Stimulated activated memory B cell treated with anti-CD40 and anti-IgM and Interleukin-4, amounts not matched to agents 10 μg/mL and 1 μg/mL and 100 μg/mL, for 72 hours (primary cell): ENCODE data around the gene CIC.
"Not testable (repeated sequence)": the region's sequence is repeated elsewhere in the genome, so short reads cannot be mapped to it uniquely, and the experiment has no call there.

Experiments used
- ATAC-seq: fragments of 150-1000 bp; cut with Tn5 transposase; 2 replicates; pipeline ENCODE4 v1.10.0; 2021
- H3K27ac Mint-ChIP-seq: one replicate; pipeline ENCODE4 v1.8.0; 2022; ENCODE audit warnings: mild to moderate bottlenecking, mixed read lengths
- H3K27me3 Mint-ChIP-seq: one replicate; pipeline ENCODE4 v1.8.0; 2022; ENCODE audit warnings: mixed read lengths
- H3K36me3 Mint-ChIP-seq: one replicate; pipeline ENCODE4 v1.8.0; 2022; ENCODE audit warnings: mixed read lengths
- H3K4me1 Mint-ChIP-seq: one replicate; pipeline ENCODE4 v1.8.0; 2022; ENCODE audit warnings: mixed read lengths
- H3K4me3 Mint-ChIP-seq: one replicate; pipeline ENCODE4 v1.8.0; 2022; ENCODE audit warnings: mild to moderate bottlenecking, moderate library complexity, mixed read lengths
- H3K9me3 Mint-ChIP-seq: one replicate; pipeline ENCODE4 v1.8.0; 2022; ENCODE audit warnings: mixed read lengths

Gene CIC

GRCh38 chr19:42266928-42267603 is 2.0 kb upstream of the CIC start:
- not testable (repeated sequence) for H3K36me3 Mint-ChIP-seq, H3K27ac Mint-ChIP-seq, ATAC-seq, H3K4me3 Mint-ChIP-seq, H3K27me3 Mint-ChIP-seq, H3K9me3 Mint-ChIP-seq
- peaks cover 26% of the 10 kb centered on the region for H3K4me1 Mint-ChIP-seq

GRCh38 chr19:42267644-42268141 is 1.4 kb upstream of the CIC start:
- ATAC-seq = no peak
- no peak overlapping the region for H3K4me3 Mint-ChIP-seq
- H3K27me3 Mint-ChIP-seq = no peaks in the 10 kb centered on the region
- H3K9me3 Mint-ChIP-seq = no peaks in the 10 kb centered on the region
- H3K4me1 Mint-ChIP-seq = peaks cover 26% of the 10 kb centered on the region
- peaks cover 5% of the 10 kb centered on the region for H3K36me3 Mint-ChIP-seq
- H3K27ac Mint-ChIP-seq = no peak overlapping the region

- H3K9me3 Mint-ChIP-seq = no peaks in the 10 kb centered on the region
- H3K27ac Mint-ChIP-seq = no peak overlapping the region
- H3K27me3 Mint-ChIP-seq = no peaks in the 10 kb centered on the region
- peaks cover 26% of the 10 kb centered on the region for H3K4me1 Mint-ChIP-seq
- peak; percentile 86 for ATAC-seq
- H3K4me3 Mint-ChIP-seq = no peak overlapping the region
- peaks cover 7% of the 10 kb centered on the region for H3K36me3 Mint-ChIP-seq
Measured at GRCh38 chr19:42268142-42268703, 829 bp upstream of the CIC start.

- Mint-ChIP-seq H3K4me3 (peak overlapping the region; percentile 90), H3K9me3 (no peaks in the 10 kb centered on the region), H3K4me1 (peaks cover 29% of the 10 kb centered on the region), H3K27me3 (no peaks in the 10 kb centered on the region), H3K27ac (no peak overlapping the region), H3K36me3 (peaks cover 22% of the 10 kb centered on the region)
- ATAC-seq = no peak
Measured at GRCh38 chr19:42269478-42270345, 660 bp downstream of the CIC start.

GRCh38 chr19:42270346-42271044 is 1.4 kb downstream of the CIC start:
- H3K36me3 Mint-ChIP-seq = peaks cover 30% of the 10 kb centered on the region
- H3K27ac Mint-ChIP-seq = no peak overlapping the region
- ATAC-seq = no peak
- H3K27me3 Mint-ChIP-seq = no peaks in the 10 kb centered on the region
- H3K4me3 Mint-ChIP-seq = peak overlapping the region; percentile 90
- no peaks in the 10 kb centered on the region for H3K9me3 Mint-ChIP-seq
- peaks cover 37% of the 10 kb centered on the region for H3K4me1 Mint-ChIP-seq

GRCh38 chr19:42271045-42271419 is 2.0 kb downstream of the CIC start:
- H3K4me1 Mint-ChIP-seq = peaks cover 41% of the 10 kb centered on the region
- no peak overlapping the region for H3K27ac Mint-ChIP-seq
- no peaks in the 10 kb centered on the region for H3K9me3 Mint-ChIP-seq
- peak overlapping the region; percentile 41 for H3K4me3 Mint-ChIP-seq
- peaks cover 33% of the 10 kb centered on the region for H3K36me3 Mint-ChIP-seq
- ATAC-seq = no peak
- H3K27me3 Mint-ChIP-seq = no peaks in the 10 kb centered on the region

GRCh38 chr19:42271861-42272534 is 2.9 kb downstream of the CIC start:
- Mint-ChIP-seq H3K27me3 (no peaks in the 10 kb centered on the region), H3K9me3 (no peaks in the 10 kb centered on the region), H3K4me3 (no peak overlapping the region), H3K27ac (no peak overlapping the region), H3K4me1 (peaks cover 45% of the 10 kb centered on the region), H3K36me3 (peaks cover 37% of the 10 kb centered on the region)
- no peak for ATAC-seq

- H3K27ac Mint-ChIP-seq = no peak overlapping the region
- H3K9me3 Mint-ChIP-seq = no peaks in the 10 kb centered on the region
- peaks cover 45% of the 10 kb centered on the region for H3K4me1 Mint-ChIP-seq
- no peak overlapping the region for H3K4me3 Mint-ChIP-seq
- peaks cover 37% of the 10 kb centered on the region for H3K36me3 Mint-ChIP-seq
- H3K27me3 Mint-ChIP-seq = no peaks in the 10 kb centered on the region
- ATAC-seq = no peak
Measured at GRCh38 chr19:42272535-42272897, 3.5 kb downstream of the CIC start.

- Mint-ChIP-seq H3K36me3 (peaks cover 37% of the 10 kb centered on the region), H3K4me3 (no peak overlapping the region), H3K9me3 (no peaks in the 10 kb centered on the region), H3K27ac (no peak overlapping the region), H3K27me3 (no peaks in the 10 kb centered on the region), H3K4me1 (peaks cover 46% of the 10 kb centered on the region)
- ATAC-seq = no peak
Measured at GRCh38 chr19:42272989-42273406, 3.9 kb downstream of the CIC start.

- H3K27me3 Mint-ChIP-seq = no peaks in the 10 kb centered on the region
- ATAC-seq = no peak
- peaks cover 52% of the 10 kb centered on the region for H3K4me1 Mint-ChIP-seq
- peaks cover 37% of the 10 kb centered on the region for H3K36me3 Mint-ChIP-seq
- no peak overlapping the region for H3K4me3 Mint-ChIP-seq
- H3K9me3 Mint-ChIP-seq = no peaks in the 10 kb centered on the region
- H3K27ac Mint-ChIP-seq = no peak overlapping the region
Measured at GRCh38 chr19:42273407-42274064, 4.5 kb downstream of the CIC start.

- H3K27me3 Mint-ChIP-seq = no peaks in the 10 kb centered on the region
- H3K9me3 Mint-ChIP-seq = no peaks in the 10 kb centered on the region
- no peak overlapping the region for H3K4me3 Mint-ChIP-seq
- no peak for ATAC-seq
- H3K4me1 Mint-ChIP-seq = peaks cover 58% of the 10 kb centered on the region
- H3K27ac Mint-ChIP-seq = peak overlapping the region; percentile 46
- peaks cover 37% of the 10 kb centered on the region for H3K36me3 Mint-ChIP-seq
Measured at GRCh38 chr19:42274065-42274682, 5.1 kb downstream of the CIC start.

- Mint-ChIP-seq H3K36me3 (peaks cover 37% of the 10 kb centered on the region), H3K9me3 (no peaks in the 10 kb centered on the region), H3K4me3 (no peak overlapping the region), H3K27ac (peak overlapping the region; percentile 46), H3K27me3 (no peaks in the 10 kb centered on the region), H3K4me1 (peaks cover 56% of the 10 kb centered on the region)
- no peak for ATAC-seq
Measured at GRCh38 chr19:42275103-42275502, 6.1 kb downstream of the CIC start.

GRCh38 chr19:42275517-42275916 is 6.5 kb downstream of the CIC start:
- Mint-ChIP-seq H3K27me3 (no peaks in the 10 kb centered on the region), H3K36me3 (peaks cover 37% of the 10 kb centered on the region), H3K27ac (peak overlapping the region; percentile 46), H3K4me3 (no peak overlapping the region), H3K4me1 (peaks cover 52% of the 10 kb centered on the region), H3K9me3 (no peaks in the 10 kb centered on the region)
- no peak for ATAC-seq

- no peak for ATAC-seq
- H3K4me3 Mint-ChIP-seq = no peak overlapping the region
- peak overlapping the region; percentile 2 for H3K27ac Mint-ChIP-seq
- peaks cover 44% of the 10 kb centered on the region for H3K4me1 Mint-ChIP-seq
- no peaks in the 10 kb centered on the region for H3K9me3 Mint-ChIP-seq
- no peaks in the 10 kb centered on the region for H3K27me3 Mint-ChIP-seq
- peaks cover 37% of the 10 kb centered on the region for H3K36me3 Mint-ChIP-seq
Measured at GRCh38 chr19:42276284-42276683, 7.2 kb downstream of the CIC start.
